ENCODE data around the gene LRP1-AS. TPM values are rescaled to one million over a fixed set of nuclear protein-coding genes. Genes with fewer than 3 reads are reported as not detected.

Gene LRP1-AS
- total RNA-seq, 2 donors from 2014 or later, result not detected

DNA sequence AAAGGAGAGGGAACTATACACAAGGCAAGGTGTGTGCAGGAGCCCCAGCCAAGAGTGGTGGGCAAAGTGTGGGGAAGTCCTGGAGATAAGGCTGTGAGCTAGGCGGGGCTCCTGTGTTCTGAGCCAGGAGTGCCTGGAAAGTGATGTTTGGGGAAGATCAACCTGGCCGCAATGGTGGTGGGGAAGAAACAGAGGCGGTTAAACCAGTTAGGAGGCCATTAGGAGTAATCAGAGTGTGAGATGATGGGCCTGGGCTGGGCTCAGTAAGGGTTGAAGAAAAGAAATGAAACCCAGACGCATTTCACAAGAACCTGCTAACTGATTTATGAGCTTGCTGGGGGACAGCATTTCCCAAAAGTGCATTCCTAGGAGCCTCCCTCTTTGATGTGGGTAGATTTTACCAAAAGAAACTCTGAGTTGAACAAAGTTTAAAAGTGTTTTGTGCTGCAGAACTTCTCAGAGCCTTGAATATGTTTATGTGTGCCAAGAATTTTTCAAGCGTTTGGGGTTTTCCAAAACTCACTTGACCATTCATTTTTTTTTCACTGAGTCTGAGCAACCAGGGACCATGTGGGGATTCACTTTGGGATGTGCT is 34.2 kb upstream of the LRP1-AS start:
- H3K27ac ChIP-seq, result no peak overlapping the region
- H3K27me3 ChIP-seq (replicated peaks; ENCODE audit: insufficient read depth), result no peaks in the 10 kb centered on the region
- TF ChIP-seq POLR2AphosphoS5 (IDR thresholded peaks at IDR 0.05), result no peak
- TF ChIP-seq POLR2A (IDR thresholded peaks at IDR 0.05), result no peak
- TF ChIP-seq CTCF (IDR thresholded peaks at IDR 0.05), result no peak
- DNase-seq (ENCODE audit: low spot score), result no peak
- 41% methylated on average over 5 of the region's 5 CpGs for WGBS
- no peak overlapping the region for H3K4me3 ChIP-seq
- no peaks in the 10 kb centered on the region for H3K4me1 ChIP-seq (replicated peaks)
- H3K9me3 ChIP-seq, result no peaks in the 10 kb centered on the region
- H3K36me3 ChIP-seq, result peaks cover 6 to 40% of the 10 kb centered on the region in 2 donors
- intact Hi-C loops (cut with DNase I), result loop anchor here (2.0 to 5.0 kb wide), 2 partner anchors 57 to 114 kb away; no protein-coding TSS in a partner anchor

DNA sequence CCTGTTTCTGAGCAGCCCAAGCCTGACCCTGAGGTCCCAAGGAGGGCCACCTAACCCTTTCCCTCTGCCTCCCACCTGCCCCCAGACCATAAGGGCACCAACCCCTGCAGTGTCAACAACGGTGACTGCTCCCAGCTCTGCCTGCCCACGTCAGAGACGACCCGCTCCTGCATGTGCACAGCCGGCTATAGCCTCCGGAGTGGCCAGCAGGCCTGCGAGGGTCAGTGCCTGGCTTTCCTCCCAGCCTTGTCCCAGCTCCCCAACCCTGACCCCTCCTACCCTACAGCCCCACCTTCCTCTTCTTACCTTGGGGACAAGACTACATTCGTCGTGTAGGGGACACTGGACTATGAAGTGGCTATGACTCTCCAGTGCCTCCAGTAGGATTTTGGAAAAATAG is 33.7 kb upstream of the LRP1-AS start:
- Histone ChIP-seq H3K4me3 (no peak overlapping the region), H3K36me3 (peaks cover 5 to 40% of the 10 kb centered on the region in 2 donors), H3K9me3 (no peaks in the 10 kb centered on the region), H3K27ac (no peak overlapping the region), H3K4me1 (replicated peaks) (no peaks in the 10 kb centered on the region), H3K27me3 (replicated peaks; ENCODE audit: insufficient read depth) (no peaks in the 10 kb centered on the region)
- TF ChIP-seq POLR2A (IDR thresholded peaks at IDR 0.05), result no peak
- TF ChIP-seq CTCF (IDR thresholded peaks at IDR 0.05), result no peak
- no peak for DNase-seq (ENCODE audit: low spot score)
- WGBS, result 51% methylated on average over 9 of the region's 9 CpGs
- intact Hi-C loops (cut with DNase I), result loop anchor here (5.0 kb wide), 1 partner anchor 114 kb away; no protein-coding TSS in a partner anchor

GRCh38 chr12:57180321-57180989 is 33.0 kb upstream of the LRP1-AS start:
- Histone ChIP-seq H3K27me3 (replicated peaks; ENCODE audit: insufficient read depth) (no peaks in the 10 kb centered on the region), H3K9me3 (no peaks in the 10 kb centered on the region), H3K36me3 (peaks cover 3 to 38% of the 10 kb centered on the region in 2 donors), H3K4me3 (no peak overlapping the region), H3K27ac (no peak overlapping the region), H3K4me1 (replicated peaks) (peaks cover 3% of the 10 kb centered on the region)
- TF ChIP-seq CTCF (IDR thresholded peaks at IDR 0.05) (no peak), POLR2AphosphoS5 (IDR thresholded peaks at IDR 0.05) (no peak), POLR2A (IDR thresholded peaks at IDR 0.05) (no peak)
- intact Hi-C loops (cut with DNase I), result loop anchor here (5.0 kb wide), 1 partner anchor 113 kb away; no protein-coding TSS in a partner anchor
- WGBS, result 93% methylated on average over 18 of the region's 20 CpGs
- DNase-seq (ENCODE audit: low spot score), result no peak

DNA sequence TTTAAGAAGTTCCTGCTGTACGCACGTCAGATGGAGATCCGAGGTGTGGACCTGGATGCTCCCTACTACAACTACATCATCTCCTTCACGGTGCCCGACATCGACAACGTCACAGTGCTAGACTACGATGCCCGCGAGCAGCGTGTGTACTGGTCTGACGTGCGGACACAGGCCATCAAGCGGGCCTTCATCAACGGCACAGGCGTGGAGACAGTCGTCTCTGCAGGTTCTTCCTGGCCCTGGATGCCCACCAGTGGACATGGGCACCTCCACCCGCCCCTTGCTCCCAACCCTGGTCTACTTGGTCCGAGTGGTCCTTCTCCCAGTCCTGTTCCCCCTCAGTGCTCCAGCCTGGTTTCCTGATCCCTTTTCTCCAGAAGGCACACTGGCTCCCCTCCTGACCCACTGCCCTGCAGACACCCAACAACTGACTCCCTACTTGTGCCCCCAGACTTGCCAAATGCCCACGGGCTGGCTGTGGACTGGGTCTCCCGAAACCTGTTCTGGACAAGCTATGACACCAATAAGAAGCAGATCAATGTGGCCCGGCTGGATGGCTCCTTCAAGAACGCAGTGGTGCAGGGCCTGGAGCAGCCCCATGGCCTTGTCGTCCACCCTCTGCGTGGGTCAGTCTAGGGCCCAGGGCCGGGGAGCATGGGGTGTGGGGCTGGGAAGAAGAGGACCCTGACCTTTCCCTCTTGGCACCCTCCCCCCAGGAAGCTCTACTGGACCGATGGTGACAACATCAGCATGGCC is 32.1 kb upstream of the LRP1-AS start:
- Histone ChIP-seq H3K36me3 (peaks cover 3 to 28% of the 10 kb centered on the region in 2 donors), H3K27me3 (replicated peaks; ENCODE audit: insufficient read depth) (no peaks in the 10 kb centered on the region), H3K4me1 (replicated peaks) (peaks cover 3% of the 10 kb centered on the region), H3K4me3 (no peak overlapping the region), H3K27ac (no peak overlapping the region), H3K9me3 (no peaks in the 10 kb centered on the region)
- intact Hi-C loops (cut with DNase I), result loop anchor here (5.0 kb wide), 1 partner anchor 112 kb away; no protein-coding TSS in a partner anchor
- DNase-seq (ENCODE audit: low spot score), result no peak
- TF ChIP-seq CTCF (IDR thresholded peaks at IDR 0.05) (no peak), POLR2AphosphoS5 (IDR thresholded peaks at IDR 0.05) (no peak), POLR2A (IDR thresholded peaks at IDR 0.05) (no peak)
- WGBS, result 91% methylated on average over 27 of the region's 27 CpGs

Data from prostate gland (tissue), 2 donors.